ENCODE results near the gene CEP83. TPM values are rescaled to one million over a fixed set of nuclear protein-coding genes. Genes with fewer than 3 reads are reported as not detected.

The CEP83 gene
- total RNA-seq, 4 donors from 2014 or later: 6.7 to 21.2 (median 8.3) TPM

- Histone ChIP-seq H3K4me1 (peaks cover 23 to 41% (median 38%) of the 10 kb centered on the region in 4 donors), H3K4me3 (no peak overlapping the region), H3K27me3 (no peaks in the 10 kb centered on the region), H3K36me3 (no peaks in the 10 kb centered on the region), H3K27ac (replicated peaks in 1 of 4) (peak overlapping the region in 3 of 4 donors; percentile 80 to 86 (median 83)), H3K9me3 (no peaks in the 10 kb centered on the region)
- peak in 1 of 2 donors; percentile 11 for TF ChIP-seq POLR2AphosphoS5 (IDR thresholded peaks at IDR 0.05)
- TF ChIP-seq, protein P1, sequence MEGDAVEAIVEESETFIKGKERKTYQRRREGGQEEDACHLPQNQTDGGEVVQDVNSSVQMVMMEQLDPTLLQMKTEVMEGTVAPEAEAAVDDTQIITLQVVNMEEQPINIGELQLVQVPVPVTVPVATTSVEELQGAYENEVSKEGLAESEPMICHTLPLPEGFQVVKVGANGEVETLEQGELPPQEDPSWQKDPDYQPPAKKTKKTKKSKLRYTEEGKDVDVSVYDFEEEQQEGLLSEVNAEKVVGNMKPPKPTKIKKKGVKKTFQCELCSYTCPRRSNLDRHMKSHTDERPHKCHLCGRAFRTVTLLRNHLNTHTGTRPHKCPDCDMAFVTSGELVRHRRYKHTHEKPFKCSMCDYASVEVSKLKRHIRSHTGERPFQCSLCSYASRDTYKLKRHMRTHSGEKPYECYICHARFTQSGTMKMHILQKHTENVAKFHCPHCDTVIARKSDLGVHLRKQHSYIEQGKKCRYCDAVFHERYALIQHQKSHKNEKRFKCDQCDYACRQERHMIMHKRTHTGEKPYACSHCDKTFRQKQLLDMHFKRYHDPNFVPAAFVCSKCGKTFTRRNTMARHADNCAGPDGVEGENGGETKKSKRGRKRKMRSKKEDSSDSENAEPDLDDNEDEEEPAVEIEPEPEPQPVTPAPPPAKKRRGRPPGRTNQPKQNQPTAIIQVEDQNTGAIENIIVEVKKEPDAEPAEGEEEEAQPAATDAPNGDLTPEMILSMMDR (IDR thresholded peaks at IDR 0.05): no peak
- intact Hi-C loops (cut with DNase I): no loop called here
- WGBS: 71% methylated on average over 13 of the region's 13 CpGs
- DNase-seq (ENCODE audit: extremely low spot score): no peak
Observed at GRCh38 chr12:94260717-94261116, 198.9 kb downstream of the CEP83 start.

- no peak for DNase-seq (ENCODE audit: extremely low spot score)
Observed at GRCh38 chr12:94260017-94260416, 199.7 kb downstream of the CEP83 start.

DNA sequence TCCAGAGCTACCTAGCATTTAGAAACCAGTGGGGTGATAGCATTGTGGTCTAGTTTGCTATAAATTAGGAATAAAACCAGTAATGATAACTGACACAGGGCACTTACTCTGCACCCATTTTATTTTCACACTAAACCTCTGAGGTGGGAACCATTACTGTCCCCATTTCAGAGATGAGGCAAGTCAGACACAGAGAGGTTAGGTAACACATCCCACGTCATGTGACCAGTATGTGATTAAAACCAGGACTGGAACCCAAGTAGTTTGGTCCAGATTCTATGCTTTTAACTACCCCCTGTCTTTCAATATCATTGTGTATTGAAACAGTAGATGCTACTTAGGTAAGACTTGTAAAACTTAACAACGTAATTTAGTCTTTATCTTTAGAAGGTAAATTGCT lies 201.1 kb downstream of the CEP83 start:
- Histone ChIP-seq H3K9me3 (no peaks in the 10 kb centered on the region), H3K4me1 (peaks cover 27 to 34% (median 30%) of the 10 kb centered on the region in 4 donors), H3K27me3 (no peaks in the 10 kb centered on the region), H3K27ac (replicated peaks in 1 of 4) (no peak overlapping the region), H3K4me3 (no peak overlapping the region), H3K36me3 (no peaks in the 10 kb centered on the region)
- 89% methylated on average over 2 of the region's 2 CpGs for WGBS
- intact Hi-C loops (cut with DNase I): no loop called here
- no peak for DNase-seq (ENCODE audit: extremely low spot score)
- TF ChIP-seq POLR2AphosphoS5 (IDR thresholded peaks at IDR 0.05): no peak
- TF ChIP-seq, protein P1 (IDR thresholded peaks at IDR 0.05): no peak
- TF ChIP-seq EP300 (IDR thresholded peaks at IDR 0.05): no peak
- no peak for TF ChIP-seq POLR2A (IDR thresholded peaks at IDR 0.05; ENCODE audit: low read depth)

More at GRCh38 chr12:94260017-94260416, 199.7 kb downstream of the CEP83 start:
- intact Hi-C loops (cut with DNase I): no loop called here
- H3K4me3 ChIP-seq: no peak overlapping the region
- no peak for TF ChIP-seq POLR2AphosphoS5 (IDR thresholded peaks at IDR 0.05)
- TF ChIP-seq EP300 (IDR thresholded peaks at IDR 0.05): no peak
- H3K27me3 ChIP-seq: no peaks in the 10 kb centered on the region
- peaks cover 23 to 44% (median 38%) of the 10 kb centered on the region in 4 donors for H3K4me1 ChIP-seq
- peak overlapping the region in 1 of 4 donors; percentile 86 for H3K27ac ChIP-seq (replicated peaks in 1 of 4)
- WGBS: 89% methylated on average over 3 of the region's 3 CpGs
- H3K9me3 ChIP-seq: no peaks in the 10 kb centered on the region
- H3K36me3 ChIP-seq: no peaks in the 10 kb centered on the region

Other genes starting within 250 kb of the CEP83 start
- gene TMCC3, start 190.7 kb upstream of the CEP83 start, total RNA-seq: 10 to 100 TPM; 17.0 to 30.5 (median 19.5) TPM